GM23338 (cell line): ENCODE data around the gene FNIP2. TPM values are rescaled to one million over a fixed set of nuclear protein-coding genes. Genes with fewer than 3 reads are reported as not detected.
A peak's percentile ranks its signal among the peaks of the same experiment; 100 is the strongest.

Experiments
- ATAC-seq: fragments of 200-7000 bp; cut with Tn5 transposase; 3 replicates; pipeline ENCODE4 v1.9.1; 2020
- DNase-seq: peaks from one replicate; pipeline ENCODE4 v3.0.0-alpha.2; 2015; ENCODE audit warnings: low spot score
- H2AFZ ChIP-seq: fragments of 200-600 bp; sonication (generic); 2 replicates; pipeline ENCODE4 v1.8.0; 2016; ENCODE audit warnings: antibody characterized with exemption, mild to moderate bottlenecking, moderate library complexity
- H3F3A ChIP-seq: fragments of 200-600 bp; sonication (generic); replicated peaks from 2 replicates; pipeline ENCODE4 v1.8.0; 2017; ENCODE audit warnings: antibody characterized with exemption, mixed run types, low read depth
- H3K27ac ChIP-seq: fragments of 200-600 bp; sonication (generic); 2 replicates; pipeline ENCODE4 v1.6.1; 2016; ENCODE audit warnings: low read depth
- H3K27me3 ChIP-seq: fragments of 200-600 bp; sonication (generic); 2 replicates; pipeline ENCODE4 v1.8.0; 2016; ENCODE audit warnings: mild to moderate bottlenecking, mixed run types, moderate library complexity; ENCODE audit not compliant: insufficient read depth
- H3K36me3 ChIP-seq: fragments of 200-600 bp; sonication (generic); 2 replicates; pipeline ENCODE4 v1.8.0; 2016; ENCODE audit warnings: mild to moderate bottlenecking; ENCODE audit not compliant: insufficient read depth
- H3K4me1 ChIP-seq: fragments of 200-600 bp; sonication (generic); 2 replicates; pipeline ENCODE4 v1.8.0; 2016; ENCODE audit warnings: mild to moderate bottlenecking, moderate library complexity; ENCODE audit not compliant: insufficient read depth
- H3K4me2 ChIP-seq: fragments of 200-600 bp; sonication (generic); 2 replicates; pipeline ENCODE4 v1.7.1; 2017; ENCODE audit warnings: mixed run types
- H3K4me3 ChIP-seq: fragments of 200-600 bp; sonication (generic); 2 replicates; pipeline ENCODE4 v1.6.1; 2016; ENCODE audit warnings: mixed run types
- H3K79me2 ChIP-seq: fragments of 200-600 bp; sonication (generic); replicated peaks from 2 replicates; pipeline ENCODE4 v1.8.0; 2017; ENCODE audit warnings: mild to moderate bottlenecking; ENCODE audit not compliant: insufficient read depth
- H3K9me2 ChIP-seq: fragments of 200-600 bp; sonication (generic); 2 replicates; pipeline ENCODE4 v1.8.0; 2017; ENCODE audit not compliant: insufficient read depth
- H4K20me1 ChIP-seq: fragments of 200-600 bp; sonication (generic); replicated peaks from 2 replicates; pipeline ENCODE4 v1.8.0; 2017; ENCODE audit warnings: mild to moderate bottlenecking; ENCODE audit not compliant: insufficient read depth
- H3K27ac Mint-ChIP-seq: 2 replicates; pipeline ENCODE4 v1.8.0; 2020; ENCODE audit warnings: inconsistent platforms, mild to moderate bottlenecking, moderate library complexity, mixed read lengths
- H3K27me3 Mint-ChIP-seq: 3 replicates; pipeline ENCODE4 v1.8.0; 2022; ENCODE audit warnings: low read depth, mild to moderate bottlenecking, moderate library complexity, mixed read lengths, inconsistent platforms; ENCODE audit not compliant: insufficient read depth, poor library complexity
- H3K36me3 Mint-ChIP-seq: 3 replicates; pipeline ENCODE4 v1.8.0; 2021; ENCODE audit warnings: low read depth, mild to moderate bottlenecking, inconsistent platforms, moderate library complexity, mixed read lengths
- H3K4me1 Mint-ChIP-seq: 3 replicates; pipeline ENCODE4 v1.8.0; 2020; ENCODE audit warnings: mild to moderate bottlenecking, inconsistent platforms, mixed read lengths
- H3K4me3 Mint-ChIP-seq: 3 replicates; pipeline ENCODE4 v1.8.0; 2021; ENCODE audit warnings: moderate library complexity, mild to moderate bottlenecking, inconsistent platforms, mixed read lengths
- H3K9me3 Mint-ChIP-seq: 3 replicates; pipeline ENCODE4 v1.8.0; 2020; ENCODE audit warnings: moderate library complexity, mild to moderate bottlenecking, inconsistent platforms, mixed read lengths
- CREB1 ChIP-seq: fragments of 250-450 bp; sonication (Bioruptor Pico); IDR thresholded peaks from 2 replicates; pipeline ENCODE4 v1.5.0; 2020; ENCODE audit warnings: low read depth, mild to moderate bottlenecking, moderate library complexity
- EZH2 ChIP-seq: fragments of 200-600 bp; sonication (generic); IDR thresholded peaks from one replicate; pipeline ENCODE4 v1.8.0; 2017; ENCODE audit warnings: antibody characterized with exemption, mild to moderate bottlenecking, low read depth; ENCODE audit not compliant: unreplicated experiment
- EZH2phosphoT487 ChIP-seq: fragments of 200-600 bp; sonication (generic); IDR thresholded peaks from one replicate; pipeline ENCODE4 v1.8.1; 2018; ENCODE audit warnings: antibody characterized with exemption; ENCODE audit not compliant: unreplicated experiment
- JUNB ChIP-seq: IDR thresholded peaks from one replicate; pipeline ENCODE4 v1.6.1; 2016; ENCODE audit warnings: antibody characterized with exemption; ENCODE audit not compliant: unreplicated experiment
- POLR2AphosphoS5 ChIP-seq: IDR thresholded peaks from 2 replicates; pipeline ENCODE4 v1.6.1; 2016; ENCODE audit warnings: antibody characterized with exemption, low read depth
- ZNF462 ChIP-seq: fragments of 250-450 bp; sonication (Bioruptor Pico); IDR thresholded peaks from 2 replicates; pipeline ENCODE4 v1.5.0; 2020; ENCODE audit warnings: mild to moderate bottlenecking, moderate library complexity
- long read RNA-seq: library from polyadenylated mRNA; unstranded; transcript quantifications from one replicate; pipeline ENCODE4 v2.0.0, GENCODE V29; 2020; ENCODE audit not compliant: unreplicated experiment
- polyA plus RNA-seq: library from polyadenylated mRNA; unstranded; fragments of >200 nt; fragmentation: Nextera tagmentation; extraction: Ambion mirVana; gene quantifications from 2 replicates; pipeline ENCODE4 v1.2.1, GENCODE V29; 2016
- total RNA-seq: library from RNA; depleted of rRNA; stranded (reverse); fragments of >200 nt; shearing (Covaris generic); gene quantifications from 2 replicates; pipeline ENCODE4 v1.2.3, GENCODE V29; 2014; rRNA removed
- TF ChIP-seq, protein P1 (sequence below): IDR thresholded peaks from 2 replicates; pipeline ENCODE4 v1.6.1; 2016; ENCODE audit warnings: antibody characterized with exemption

The FNIP2 gene
- total RNA-seq (17.2 and 32.4 TPM in 2 replicates), polyA plus RNA-seq (2.7 TPM in 2 replicates)
- long read RNA-seq: 0 reads

GRCh38 chr4:158768555-158769174 is at the start of gene FNIP2:
TSS of gene FNIP2 (plus strand) at chr4:158769026. CDS start at chr4:158769213, 187 bp downstream.
- TF ChIP-seq, protein P1, sequence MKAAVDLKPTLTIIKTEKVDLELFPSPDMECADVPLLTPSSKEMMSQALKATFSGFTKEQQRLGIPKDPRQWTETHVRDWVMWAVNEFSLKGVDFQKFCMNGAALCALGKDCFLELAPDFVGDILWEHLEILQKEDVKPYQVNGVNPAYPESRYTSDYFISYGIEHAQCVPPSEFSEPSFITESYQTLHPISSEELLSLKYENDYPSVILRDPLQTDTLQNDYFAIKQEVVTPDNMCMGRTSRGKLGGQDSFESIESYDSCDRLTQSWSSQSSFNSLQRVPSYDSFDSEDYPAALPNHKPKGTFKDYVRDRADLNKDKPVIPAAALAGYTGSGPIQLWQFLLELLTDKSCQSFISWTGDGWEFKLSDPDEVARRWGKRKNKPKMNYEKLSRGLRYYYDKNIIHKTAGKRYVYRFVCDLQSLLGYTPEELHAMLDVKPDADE: no peak
- TF ChIP-seq CREB1: 0 out of 2 replicates have a peak, but pooled peaks have one; percentile 47
- peak; percentile 72 for TF ChIP-seq POLR2AphosphoS5
- H3K79me2 ChIP-seq: peaks cover 41% of the 10 kb centered on the region
- H3K4me3 Mint-ChIP-seq: peak within 1 kb of the TSS; percentile 98
- H3K27me3 ChIP-seq: peaks cover 20% of the 10 kb centered on the region
- peak within 1 kb of the TSS; percentile 39; the same call in 1 of the 2 replicates for H3K27ac ChIP-seq
- H3K9me3 Mint-ChIP-seq: no peaks in the 10 kb centered on the region; the same call in 2 of the 3 replicates
- H3K36me3 Mint-ChIP-seq: no peaks in the 10 kb centered on the region
- ATAC-seq: peak; percentile 87
- peaks cover 3% of the 10 kb centered on the region; the same call in 1 of the 2 replicates for H3F3A ChIP-seq
- peak; percentile 78 for DNase-seq
- H3K27me3 Mint-ChIP-seq: peaks cover 9% of the 10 kb centered on the region
- no peaks in the 10 kb centered on the region for H3K36me3 ChIP-seq
- peak within 1 kb of the TSS; percentile 95 for H3K27ac Mint-ChIP-seq
- peak within 1 kb of the TSS; percentile 94 for H3K4me2 ChIP-seq
- H3K4me1 Mint-ChIP-seq: peaks cover 26% of the 10 kb centered on the region
- no peaks in the 10 kb centered on the region for H3K9me2 ChIP-seq
- peak within 1 kb of the TSS; percentile 92 for H3K4me3 ChIP-seq
- peaks cover 17% of the 10 kb centered on the region for H3K4me1 ChIP-seq
- peak within 1 kb of the TSS; percentile 97 for H2AFZ ChIP-seq
- peaks cover 10% of the 10 kb centered on the region; the same call in 1 of the 2 replicates for H4K20me1 ChIP-seq

DNA sequence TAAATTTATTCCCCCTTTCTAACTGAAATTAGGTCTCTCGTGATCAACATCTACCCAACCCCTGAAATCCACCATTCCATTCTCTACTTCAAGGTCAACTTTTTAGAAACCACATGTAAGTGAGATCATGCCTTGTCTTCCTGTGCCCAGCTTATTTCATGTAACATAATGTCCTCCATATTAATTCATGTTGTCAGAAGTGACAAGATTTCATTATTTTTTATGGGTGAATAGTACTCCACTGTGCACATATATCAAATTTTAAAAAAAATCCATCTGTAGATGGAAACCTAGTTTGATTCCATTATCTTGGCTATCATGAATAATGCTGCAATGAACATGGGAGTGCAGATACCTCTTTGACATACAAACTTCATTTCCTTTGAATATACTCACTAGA is 47.1 kb upstream of the FNIP2 start:
- TF ChIP-seq POLR2AphosphoS5 (no peak), EZH2phosphoT487 (no peak), JUNB (no peak), CREB1 (no peak), ZNF462 (CRISPR knock-in tag) (no peak), EZH2 (no peak)
- TF ChIP-seq, protein P1: no peak
- H3K27ac Mint-ChIP-seq: no peak overlapping the region
- peak overlapping the region; percentile 82 for H3K4me3 ChIP-seq

More for the DNA sequence above, 47.1 kb upstream of the FNIP2 start:
- Histone ChIP-seq H3K4me1 (0 out of 2 replicates have a peak, but pooled peaks cover 4% of the 10 kb centered on the region), H3K4me2 (peak overlapping the region; percentile 81), H3K27me3 (no peaks in the 10 kb centered on the region), H2AFZ (no peak overlapping the region), H3K36me3 (peaks cover 29% of the 10 kb centered on the region; the same call in 1 of the 2 replicates), H3K79me2 (peaks cover 27% of the 10 kb centered on the region), H3K9me2 (no peaks in the 10 kb centered on the region), H3F3A (0 out of 2 replicates have a peak, but pooled peaks cover 3% of the 10 kb centered on the region), H4K20me1 (no peaks in the 10 kb centered on the region), H3K27ac (no peak overlapping the region)
- ATAC-seq: no peak
- H3K4me3 Mint-ChIP-seq: peak overlapping the region; percentile 94
- H3K9me3 Mint-ChIP-seq: no peaks in the 10 kb centered on the region
- H3K4me1 Mint-ChIP-seq: peaks cover 4% of the 10 kb centered on the region
- H3K36me3 Mint-ChIP-seq: peaks cover 45% of the 10 kb centered on the region
- DNase-seq: no peak
- H3K27me3 Mint-ChIP-seq: peaks cover 3% of the 10 kb centered on the region
